ENCODE data around the gene GALNT3. TPM values are rescaled to one million over a fixed set of nuclear protein-coding genes. Genes with fewer than 3 reads are reported as not detected.

GALNT3 gene
- total and polyA plus RNA-seq, 2 of the 8 experiments (the other 6 are each of a cell fraction or from before 2014, with no cell fraction given), result 3.4 to 23.6 TPM

Other genes starting within 250 kb of the GALNT3 start
- 20.8 and 23.9 TPM in 2 replicates for gene TTC21B, start 159.5 kb upstream of the GALNT3 start, total RNA-seq (2021; fragmentation: NEBNext Ultra II Directional; extraction: Animal tissue kit (Norgen Biotek cat#: 25700))
- gene TTC21B, start 159.5 kb upstream of the GALNT3 start, polyA plus RNA-seq (2011; rRNA removed), result 5.1 and 6.9 TPM in 2 replicates